NCI-H2196 (cell line): ENCODE results near the gene FPGS.
"Not testable (repeated sequence)": the region's sequence is repeated elsewhere in the genome, so short reads cannot be mapped to it uniquely, and the experiment has no call there.

Source experiments
- DNase-seq: peaks from one replicate; lab custom pipeline; 2025; ENCODE audit not compliant: unreplicated experiment; lab: John Stamatoyannopoulos, UW

Gene FPGS

DNA sequence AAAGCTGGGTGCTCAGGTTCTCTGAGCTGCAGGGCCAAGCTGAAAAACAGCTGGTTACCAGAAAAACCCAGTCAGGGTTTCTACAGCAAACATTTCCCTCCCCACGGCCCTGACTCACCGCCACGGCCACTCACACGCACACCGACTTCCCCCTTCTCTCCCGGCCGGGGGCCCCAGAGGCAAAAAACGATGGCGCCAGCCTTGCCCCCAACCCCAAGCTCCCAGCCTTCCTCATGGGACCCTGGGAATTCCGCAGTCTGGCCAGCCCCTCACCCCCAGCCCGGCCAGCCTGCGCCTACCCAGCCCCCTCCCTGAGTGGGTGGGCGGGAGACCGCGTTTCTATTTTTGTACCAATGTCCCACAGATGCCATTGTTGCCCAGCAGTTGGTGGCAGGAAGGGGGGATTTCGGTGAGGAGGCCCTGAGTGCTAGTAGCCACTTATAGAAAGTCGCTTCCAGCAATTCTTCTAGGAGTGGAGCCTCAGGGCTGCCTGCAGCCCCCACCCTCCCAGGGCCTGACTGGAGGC is 33.4 kb downstream of the FPGS start:
- no peak for DNase-seq

DNA sequence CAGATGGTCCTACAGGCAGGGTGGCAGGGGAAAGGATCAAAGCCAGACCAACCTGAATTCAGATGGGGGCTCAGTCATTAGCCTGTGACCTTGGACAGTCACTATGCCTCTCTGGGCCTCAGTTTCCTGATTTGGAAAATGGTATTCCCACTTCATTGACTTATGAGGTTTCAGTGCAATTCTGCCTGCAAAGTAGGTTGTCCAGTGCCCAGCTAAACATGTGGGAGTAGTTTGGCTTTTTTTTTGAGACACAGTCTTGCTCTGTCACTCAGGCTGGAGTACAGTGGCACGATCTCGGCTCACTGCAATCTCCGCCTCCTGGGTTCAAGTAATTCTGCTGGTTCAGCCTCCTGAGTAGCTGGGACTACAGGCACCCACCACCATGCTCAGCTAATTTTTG is 33.9 kb downstream of the FPGS start:
- not testable (repeated sequence) for DNase-seq

DNA sequence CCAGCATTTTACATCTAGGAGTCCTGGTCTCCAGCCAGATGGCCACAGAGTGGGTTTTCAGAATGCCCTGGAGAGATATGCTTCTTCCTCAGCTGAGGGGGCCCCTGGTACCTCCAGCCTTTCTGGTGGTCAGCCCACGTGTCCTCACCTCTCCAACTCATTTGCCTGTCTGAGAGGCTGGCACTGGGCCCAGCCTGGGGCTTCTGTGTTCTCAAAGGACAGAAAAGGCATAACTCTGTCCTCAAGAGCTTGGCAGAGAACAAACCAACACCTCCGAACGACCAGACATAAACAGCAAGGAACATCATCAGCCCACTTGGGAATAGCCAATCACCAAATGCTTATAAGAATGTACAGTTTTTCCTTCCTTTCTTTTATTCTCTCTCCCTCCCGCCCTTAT is 34.7 kb downstream of the FPGS start:
- no peak for DNase-seq

DNA sequence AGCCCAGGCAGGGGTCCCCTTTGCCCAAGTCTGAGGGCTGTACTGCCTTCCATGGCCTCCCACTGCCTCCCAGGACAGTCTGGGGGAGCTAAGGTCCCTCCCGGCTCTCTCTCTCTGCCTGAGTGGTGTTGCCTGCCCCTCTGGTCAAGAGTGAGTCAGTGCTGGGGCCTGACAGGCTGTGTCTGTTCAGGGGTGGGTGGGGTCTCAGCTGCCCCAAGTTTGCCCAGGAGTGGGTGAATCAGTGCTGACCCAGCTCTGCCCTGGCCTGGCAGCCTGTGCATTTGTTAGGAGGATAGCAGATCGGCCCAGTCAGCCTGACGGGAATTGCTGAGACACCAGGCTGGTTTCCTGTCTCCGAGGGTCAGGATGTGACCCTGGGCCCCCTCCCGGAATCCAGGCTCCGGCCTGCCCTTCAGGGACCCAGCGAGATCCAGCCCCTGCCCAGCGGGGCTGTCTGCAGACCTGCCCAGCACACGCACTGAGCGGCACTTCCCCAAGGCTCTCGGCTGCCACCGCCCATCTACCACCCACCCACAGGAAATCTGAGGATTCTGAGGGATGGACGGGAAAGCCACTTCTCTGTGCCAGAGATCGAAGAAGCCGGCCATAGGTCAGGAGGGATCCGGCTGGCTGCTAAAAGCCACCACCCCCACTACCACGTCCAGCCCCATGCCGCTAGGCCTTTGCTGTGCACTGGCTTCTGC is 35.8 kb downstream of the FPGS start:
- DNase-seq, result no peak

DNA sequence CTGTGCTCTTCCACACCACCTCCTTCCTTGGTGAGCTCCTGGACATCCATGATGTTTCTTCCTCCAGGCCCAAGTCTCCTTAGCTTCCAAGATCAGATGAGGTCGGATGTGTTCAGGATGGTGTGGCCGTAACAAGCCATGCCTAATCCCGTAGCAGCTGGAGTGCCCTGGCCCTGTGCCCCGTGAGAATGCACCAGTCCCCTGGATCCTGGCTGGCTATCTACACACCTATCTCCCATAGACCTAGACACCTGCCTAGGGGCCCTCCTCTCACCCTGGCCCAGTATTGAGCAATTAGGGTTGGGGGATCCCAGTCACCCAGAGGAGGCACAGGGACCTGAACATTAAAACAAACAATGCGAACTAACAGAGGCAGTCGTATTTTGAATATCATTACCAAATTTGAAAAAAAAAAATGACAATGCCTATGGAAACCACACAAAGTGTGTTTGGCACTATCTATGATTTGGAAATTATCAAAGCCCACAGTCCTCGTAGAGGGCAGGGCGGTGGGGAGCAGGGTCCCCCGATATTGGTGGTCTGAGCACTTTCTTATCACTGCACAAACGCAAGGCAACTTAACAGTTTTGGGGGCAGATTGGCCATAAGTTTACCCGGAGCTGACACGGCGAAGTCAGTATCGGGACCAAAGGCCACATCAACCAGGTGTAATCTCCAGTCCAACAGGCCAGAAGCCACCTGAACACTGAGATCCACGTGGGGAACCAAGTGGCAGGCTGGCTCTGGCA is 38.6 kb downstream of the FPGS start:
- DNase-seq, result no peak

DNA sequence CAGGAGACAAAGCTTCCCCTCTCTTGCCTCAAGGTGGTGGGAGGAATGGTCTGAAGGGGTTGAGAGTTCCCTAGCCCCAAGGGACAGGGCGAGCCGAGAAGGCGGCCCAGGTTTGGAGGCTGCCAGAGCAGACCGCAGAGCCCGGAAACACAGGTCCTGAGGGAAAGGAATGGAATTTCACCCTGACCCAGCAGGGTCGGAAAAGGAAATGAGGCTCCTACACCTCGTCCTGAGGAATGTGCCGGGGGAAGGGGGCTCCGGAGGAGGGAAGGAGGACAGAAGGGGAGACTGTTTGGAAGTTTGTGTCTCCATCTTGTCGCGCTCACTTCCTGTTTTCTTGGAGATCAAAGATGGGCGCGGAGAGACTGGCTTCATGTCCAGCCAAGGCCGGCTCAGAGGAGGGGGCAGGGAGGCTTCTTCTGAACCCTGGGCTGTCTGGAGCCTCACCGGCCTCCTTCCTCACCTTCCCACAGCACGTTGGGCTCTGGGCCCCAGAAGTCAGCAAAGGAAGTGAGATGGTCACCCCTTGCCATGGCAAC is 42.2 kb downstream of the FPGS start:
- no peak for DNase-seq

DNA sequence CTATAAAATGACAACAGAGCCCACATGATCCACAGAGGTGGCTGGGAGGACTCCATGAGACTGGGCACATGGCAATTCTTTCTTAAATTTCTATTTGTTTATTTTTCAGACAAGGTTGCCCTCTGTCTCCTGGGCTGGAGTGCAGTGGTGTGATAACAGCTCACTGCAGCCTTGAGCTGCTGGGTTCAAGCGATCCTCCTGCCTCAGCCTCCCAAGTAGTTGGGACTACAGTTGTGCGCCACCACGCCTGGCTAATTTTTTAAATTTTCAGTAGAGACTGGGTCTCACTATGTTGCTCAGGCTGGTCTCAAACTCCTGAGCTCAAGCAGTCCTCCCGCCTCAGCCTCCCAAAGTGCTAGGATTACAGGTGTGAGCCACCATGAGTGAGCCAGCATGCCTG is 42.9 kb downstream of the FPGS start:
- DNase-seq, result not testable (repeated sequence)

DNA sequence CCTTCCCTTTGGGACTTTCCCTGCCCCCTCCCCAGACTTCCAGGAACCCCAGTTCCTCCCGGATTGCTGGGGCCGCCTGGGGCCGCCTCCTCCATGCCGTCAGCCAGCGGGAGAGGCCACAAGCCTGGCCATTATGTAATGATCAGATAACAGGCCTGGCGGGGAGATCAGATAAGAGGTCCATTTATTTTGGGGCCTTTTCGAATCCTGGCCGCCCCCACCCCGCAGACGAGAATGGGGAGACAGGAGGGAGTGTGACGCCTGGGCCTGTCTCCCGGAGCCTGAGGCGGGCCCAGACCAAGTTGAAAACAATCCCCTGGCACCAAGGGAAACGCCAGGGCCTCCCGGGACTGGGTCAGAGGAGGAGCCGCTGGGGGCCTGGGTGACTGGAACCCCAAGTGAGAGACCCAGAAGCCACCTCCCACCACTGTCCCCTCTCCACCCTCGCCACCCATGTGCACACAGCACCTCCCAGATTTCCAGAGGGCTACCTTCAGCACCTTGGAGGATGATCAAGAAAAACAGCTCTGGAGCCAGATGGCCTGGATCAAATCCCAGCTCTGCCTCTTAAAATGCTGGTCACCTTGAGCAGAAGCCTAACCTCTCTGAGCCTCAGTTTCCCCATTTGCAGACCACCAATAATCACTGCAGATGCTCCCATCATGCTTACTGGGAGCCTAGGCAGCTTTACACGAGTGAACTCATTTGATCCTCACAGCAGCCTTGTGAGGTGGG is 43.9 kb downstream of the FPGS start:
- no peak for DNase-seq

DNA sequence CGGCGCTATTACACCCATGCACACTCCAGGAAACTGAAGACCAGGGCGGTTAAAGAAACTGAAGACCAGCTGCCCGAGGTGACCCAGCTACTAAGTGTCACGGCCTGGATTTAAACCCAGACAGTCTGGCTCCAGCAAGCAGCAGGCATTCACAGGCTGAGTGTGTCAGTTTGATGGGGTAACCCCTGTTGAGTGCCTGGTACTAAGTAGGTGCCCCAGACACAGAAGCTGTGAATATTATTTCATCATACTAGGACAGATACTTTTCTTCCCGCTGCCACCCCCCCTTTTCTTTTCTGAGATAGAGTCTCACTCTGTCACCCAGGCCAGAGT is 44.5 kb downstream of the FPGS start:
- DNase-seq, result peak; percentile 18

DNA sequence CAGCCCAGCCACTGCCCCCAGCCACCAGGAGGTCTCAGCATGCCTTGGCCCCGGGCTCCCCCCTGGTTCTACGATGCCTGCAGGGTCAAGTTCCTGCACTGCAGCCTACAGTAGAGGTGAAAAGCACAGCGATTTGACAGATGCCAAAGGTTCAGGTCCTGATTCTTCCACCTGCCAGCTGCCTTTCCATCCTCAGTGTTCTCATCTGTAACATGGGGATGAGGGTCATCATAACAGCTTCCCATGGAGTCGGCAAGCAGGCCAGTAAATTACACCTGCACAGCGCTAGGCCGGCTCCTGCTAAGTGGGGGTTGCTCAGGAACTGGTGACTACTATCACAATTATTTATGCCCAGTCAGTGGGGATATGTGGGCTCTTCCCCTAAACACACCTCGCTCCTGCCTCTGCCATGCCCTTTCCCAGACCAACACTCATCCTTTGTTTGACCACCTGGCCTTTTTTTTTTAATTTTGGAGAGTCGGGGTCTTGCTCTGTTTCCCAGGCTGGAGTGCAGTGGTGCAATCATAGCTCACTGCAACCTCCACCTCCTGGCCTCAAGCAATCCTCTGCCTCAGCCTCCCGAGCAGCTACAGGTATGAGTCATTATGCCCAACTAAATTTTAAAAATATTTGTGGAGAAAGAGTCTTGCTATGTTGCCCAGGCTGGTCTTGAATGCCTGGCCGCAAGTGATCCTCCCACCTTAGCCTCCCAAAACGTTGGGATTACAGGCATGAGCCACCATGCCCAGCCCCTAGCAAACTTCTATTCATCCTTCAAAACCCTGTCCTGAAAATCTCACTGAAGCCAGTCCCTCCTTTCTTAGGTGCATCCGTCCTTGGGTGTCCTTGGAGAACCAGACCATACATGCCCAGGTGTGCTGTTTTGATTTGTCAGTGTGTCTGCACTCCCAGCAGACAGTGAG is 45.4 kb downstream of the FPGS start:
- no peak for DNase-seq

DNA sequence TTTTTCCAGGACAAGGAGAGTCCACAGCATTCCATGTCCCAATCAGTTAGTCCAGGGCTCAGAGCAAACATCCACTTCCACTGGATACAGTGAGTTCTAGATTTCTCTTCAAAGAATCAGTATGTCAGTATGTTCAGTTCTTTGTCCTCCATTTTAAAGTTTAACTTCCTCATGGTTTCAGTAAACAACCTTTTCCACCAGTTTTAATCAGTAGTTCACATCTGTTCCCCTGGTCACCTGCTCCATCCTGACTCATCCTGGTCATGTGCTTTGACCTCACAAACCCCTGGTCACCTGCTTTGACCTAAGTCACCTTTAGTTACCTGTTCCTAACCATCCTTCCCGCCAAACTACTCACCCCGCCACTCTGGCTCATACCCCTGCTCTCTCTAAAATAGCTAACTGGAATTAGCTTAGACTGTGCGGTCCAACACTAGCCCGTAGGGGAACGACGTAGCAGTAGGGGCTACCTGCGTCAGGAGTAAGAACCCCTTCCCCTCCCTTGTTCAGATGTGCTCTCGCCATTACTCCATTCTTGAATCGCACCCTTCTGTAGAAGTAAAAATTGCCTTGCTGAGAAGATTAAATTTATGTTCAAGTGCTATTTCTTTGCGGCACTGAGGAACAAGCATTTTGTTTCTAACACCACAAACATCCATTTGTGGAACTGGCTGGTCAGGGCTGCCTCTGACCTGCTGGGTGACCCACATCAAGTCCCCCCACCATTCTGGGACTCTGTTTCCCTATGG is 46.2 kb downstream of the FPGS start:
- DNase-seq, result no peak

DNA sequence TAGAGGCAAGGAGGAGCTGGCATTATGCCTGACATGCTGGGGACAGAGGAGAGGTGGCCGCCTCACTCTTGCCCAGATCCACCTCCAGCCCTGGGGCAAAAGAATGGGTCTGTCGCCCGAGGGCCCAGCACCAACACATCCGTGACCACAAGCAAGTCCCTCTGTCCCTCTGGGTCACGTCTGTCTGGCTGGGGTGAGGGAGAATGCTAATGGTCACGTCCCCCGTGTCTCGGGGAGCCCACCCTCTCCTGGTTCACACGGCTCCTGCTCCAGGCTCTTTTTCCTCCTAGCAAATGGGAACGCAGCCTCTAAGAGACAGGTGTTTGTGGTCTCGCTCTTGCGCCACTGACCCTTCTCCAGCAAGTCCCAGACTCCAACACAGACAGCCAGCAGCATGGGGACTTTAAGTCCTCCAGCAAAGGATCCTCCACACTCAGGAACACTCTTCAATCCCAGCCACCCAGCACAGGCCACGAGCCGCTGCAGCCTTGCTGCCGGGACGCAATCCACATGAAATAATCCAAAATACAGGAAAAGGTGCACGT is 47.7 kb downstream of the FPGS start:
- no peak for DNase-seq

DNA sequence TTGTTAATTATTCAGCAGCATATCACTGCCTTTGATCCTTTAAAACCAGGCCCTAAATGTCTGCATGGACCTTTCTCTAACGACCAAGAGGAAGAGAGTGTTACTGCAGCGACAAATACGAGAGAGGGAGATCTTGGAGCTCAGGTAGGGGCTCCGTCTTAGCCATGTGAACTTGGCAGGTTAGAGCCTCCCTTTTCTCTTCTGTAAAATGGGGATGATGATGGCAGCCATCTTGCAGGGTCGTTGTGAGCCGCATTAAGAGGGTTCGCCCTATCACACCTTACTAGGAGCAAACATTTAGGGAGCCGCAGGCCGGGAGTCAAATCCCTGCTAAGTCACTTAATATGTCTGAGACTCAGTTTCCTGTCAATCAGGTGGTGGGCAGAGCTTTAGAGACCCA is 50.1 kb downstream of the FPGS start:
- DNase-seq, result no peak

DNA sequence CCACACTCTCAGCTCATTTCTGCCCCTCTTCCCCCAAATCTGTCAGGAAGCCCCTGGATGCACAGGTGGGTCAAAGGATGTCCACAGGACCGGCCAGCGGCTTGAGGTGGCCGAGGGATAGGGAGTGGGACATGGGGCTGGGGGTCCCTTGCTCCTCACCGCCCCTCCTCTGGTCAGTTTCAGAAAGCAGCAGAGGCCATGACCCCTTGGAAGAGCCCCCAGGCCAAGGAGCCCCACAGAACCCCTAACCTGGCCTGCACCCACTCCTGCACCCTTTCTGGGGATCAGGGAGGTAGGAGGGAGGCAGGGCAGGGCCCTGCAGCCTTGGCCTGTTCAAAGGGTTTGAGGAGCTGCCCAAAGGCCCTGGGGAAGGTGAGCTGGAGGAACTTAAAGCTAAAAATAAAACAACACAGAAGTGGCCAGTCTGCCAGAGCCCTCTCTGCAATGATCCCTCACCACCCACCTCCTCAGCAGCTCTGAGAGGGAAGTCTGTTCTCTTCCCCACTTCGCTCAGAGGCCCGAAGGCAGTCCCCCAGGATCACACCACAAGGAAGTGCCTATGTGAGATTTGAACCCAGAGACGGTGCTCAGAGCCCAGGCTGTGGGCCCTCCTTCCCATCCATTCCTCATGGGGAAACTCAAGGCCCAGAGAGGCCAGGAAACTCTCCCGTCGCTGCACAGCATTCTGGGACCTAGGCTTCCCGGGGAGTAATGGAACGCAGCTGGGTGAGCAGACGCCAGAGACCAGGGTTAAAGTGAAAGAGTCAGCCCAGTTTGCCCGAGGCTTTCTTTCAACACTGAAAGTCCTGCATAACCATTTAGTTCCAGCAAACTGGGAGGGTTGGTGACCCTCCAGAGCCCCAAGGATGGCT is 50.9 kb downstream of the FPGS start:
- DNase-seq, result no peak

DNA sequence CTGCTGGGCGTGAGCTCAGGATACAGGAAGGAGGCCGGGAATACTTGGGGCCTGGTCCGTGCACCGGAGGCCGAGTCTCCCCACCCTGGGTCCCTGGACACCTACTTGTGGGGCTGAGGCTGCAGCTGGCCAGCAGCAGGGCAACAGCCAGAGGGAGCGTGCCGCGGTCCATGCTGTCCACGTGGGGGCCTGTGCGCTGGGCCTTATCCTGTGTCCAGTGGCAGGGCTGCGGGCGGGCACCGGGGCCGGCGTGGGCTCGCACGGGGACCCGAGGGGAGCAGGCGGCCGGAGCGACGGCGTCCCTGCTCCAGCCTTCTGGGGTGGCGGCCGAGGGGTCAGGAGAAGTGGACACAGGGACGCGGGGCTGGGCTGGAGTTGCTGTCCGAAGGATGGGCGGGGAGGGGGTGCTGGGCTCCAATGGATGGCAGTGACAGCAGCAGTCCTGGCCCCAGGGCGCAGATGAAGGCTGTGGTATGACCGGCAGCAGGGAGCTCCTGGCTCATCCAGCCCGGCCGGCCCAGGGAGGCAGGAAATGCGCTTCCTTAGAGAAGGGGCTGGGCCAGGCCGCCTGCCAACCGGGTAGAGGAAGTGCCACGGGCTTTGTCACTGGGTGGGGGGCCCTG is 51.6 kb downstream of the FPGS start, which contains the start of gene ENG:
Gene ENG, minus strand, starts transcription at position 475 of the 623 bp plus-strand sequence. Its CDS starts 303 bp downstream, at position 172.
- DNase-seq, result no peak

DNA sequence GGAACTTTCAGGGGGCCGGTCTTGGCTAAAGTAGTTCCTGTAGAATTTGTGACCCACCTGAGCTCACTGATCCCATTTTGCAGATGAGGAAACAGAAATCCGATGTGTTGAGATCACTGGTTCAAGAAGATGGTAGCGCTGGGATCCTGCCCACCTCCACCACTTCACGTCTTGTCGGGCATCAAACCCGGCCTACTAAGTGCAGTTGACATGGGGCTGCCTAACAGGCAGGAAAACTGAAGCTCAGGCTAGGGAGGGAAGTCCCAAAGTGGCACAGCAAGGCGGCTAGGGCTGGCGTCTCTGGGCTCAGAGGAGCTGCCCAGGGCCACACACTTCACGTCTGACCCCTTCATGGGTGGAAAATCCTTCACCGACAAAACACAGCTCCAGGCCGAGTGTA is 52.3 kb downstream of the FPGS start:
- DNase-seq, result no peak

DNA sequence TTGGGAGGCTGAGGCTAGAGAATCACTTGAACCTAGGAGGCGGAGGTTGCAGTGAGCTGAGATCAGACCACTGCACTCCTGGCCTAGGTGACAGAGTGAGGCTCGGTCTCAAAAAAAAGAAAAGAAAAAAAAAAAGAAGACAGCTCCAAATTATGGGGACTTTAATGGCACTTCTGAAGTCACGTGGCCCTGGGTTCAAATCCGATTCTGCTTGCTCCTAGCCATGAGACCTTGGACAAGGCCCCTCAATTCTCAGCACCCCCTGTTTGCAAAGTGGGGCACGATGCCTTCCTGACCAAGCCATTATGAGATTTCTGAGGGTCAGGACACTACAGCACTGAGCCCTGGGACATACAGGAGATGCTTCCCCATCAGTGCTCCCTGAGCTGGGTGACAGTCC is 52.8 kb downstream of the FPGS start:
- no peak for DNase-seq

DNA sequence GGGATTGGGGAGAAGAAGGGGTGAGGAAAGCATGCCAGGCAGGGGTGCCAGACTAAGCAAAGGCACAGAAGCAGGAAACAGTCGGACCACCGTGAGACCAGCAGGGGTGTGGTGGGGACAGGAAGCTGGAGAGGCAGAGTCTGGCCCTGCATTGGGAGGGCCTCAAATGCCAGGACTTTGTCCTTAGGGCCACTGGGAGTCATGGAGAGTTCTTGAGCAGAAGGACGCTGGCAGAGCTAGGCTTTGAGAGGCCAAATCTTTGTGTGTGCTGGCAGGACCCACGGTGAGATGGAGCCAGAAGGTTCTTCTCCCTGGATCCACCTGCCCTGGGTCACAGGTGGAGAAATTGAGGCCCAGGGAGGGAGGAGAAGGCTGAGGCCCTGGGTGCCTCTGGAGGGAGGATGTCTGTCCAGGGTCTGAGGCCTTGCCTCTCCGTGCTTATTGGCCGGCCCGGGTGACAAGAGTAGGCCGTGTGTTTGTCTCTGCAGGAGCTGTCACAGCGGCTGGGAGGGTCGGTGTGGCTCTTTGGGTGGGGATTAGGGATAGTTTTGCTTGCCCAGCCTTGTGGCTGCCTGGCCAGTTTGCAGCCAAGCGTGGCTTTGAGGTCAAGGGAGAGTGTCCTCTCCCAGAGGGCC is 53.5 kb downstream of the FPGS start:
- DNase-seq, result no peak
